Activated CD4-positive, alpha-beta T cell treated with anti-CD3 and anti-CD28 coated beads, Interleukin-2, amount 50 U/mL, for 16 hours (primary cell): ENCODE data around the gene H6PD.

Experiments used
- DNase-seq: peaks from one replicate; pipeline ENCODE4 v3.0.0-alpha.2; 2020

The H6PD gene

GRCh38 chr1:9207086-9207485 is 27.5 kb upstream of the H6PD start:
- peak; percentile 23 for DNase-seq

- no peak for DNase-seq
Measured at GRCh38 chr1:9207715-9208114, 26.9 kb upstream of the H6PD start.

DNA sequence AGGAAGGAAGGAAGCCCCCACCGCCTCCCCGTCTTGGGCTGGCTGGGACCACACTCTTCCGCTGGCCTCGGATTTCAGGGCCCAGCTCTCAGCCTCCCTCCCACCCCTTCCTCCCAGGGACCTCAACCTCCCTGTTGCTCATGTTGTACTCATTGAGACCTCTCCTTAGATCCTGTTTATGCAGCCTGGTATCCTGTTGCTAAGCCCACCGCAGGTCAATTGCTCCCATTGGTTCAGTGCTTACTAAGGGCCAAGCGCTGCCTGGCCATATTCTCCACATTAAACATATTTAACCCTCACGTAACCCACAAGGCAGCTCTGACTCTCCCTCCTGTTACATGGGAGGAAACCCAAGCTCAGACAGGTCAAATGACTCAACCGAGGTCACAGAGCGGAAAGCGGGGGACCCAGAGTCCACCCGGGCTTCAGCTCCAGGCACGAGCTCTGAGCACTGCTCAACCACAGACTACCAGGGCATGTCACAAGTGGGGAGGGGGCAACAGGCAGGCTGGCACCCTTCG is 23.2 kb upstream of the H6PD start:
- DNase-seq = no peak

DNA sequence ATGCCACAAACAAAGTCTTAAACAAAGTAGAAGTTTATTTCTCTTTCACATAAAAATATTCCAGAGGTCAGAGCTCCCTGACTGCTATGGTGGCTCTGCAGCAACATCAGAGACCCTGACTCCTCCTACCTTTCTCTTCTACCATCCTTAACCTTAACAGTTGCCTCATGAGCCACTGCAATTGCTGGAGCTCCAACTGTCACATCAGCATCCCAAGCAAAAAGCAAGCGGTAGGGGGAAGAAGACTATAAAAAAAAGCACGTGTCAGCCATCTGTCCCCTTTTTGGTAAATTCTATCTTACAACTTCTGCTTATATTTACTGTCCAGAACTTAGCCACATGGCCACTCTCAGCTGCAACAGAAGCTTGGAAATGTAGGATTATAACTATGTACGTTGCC is 21.8 kb upstream of the H6PD start:
- no peak for DNase-seq

DNA sequence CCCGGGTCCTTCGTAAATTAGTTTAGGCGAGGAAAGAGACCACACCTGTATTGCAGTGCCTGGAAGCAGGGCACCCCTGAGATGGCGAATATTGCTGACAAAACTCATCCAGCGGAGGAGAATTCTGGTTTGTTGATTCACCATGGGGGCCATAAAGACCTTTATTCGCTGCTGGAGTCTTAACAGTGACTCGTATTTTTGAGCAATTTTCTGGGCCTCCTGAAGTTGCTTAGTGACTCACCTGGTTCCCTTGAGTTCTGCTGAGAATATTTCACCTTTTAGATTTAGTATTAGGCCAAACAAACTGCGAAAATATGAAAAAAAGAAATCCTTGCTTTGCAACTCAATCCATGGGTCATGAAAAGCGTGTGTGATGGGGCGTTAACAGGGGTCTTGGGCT is 20.6 kb upstream of the H6PD start:
- DNase-seq = no peak

GRCh38 chr1:9218917-9219316 is 15.7 kb upstream of the H6PD start:
- DNase-seq = no peak

DNA sequence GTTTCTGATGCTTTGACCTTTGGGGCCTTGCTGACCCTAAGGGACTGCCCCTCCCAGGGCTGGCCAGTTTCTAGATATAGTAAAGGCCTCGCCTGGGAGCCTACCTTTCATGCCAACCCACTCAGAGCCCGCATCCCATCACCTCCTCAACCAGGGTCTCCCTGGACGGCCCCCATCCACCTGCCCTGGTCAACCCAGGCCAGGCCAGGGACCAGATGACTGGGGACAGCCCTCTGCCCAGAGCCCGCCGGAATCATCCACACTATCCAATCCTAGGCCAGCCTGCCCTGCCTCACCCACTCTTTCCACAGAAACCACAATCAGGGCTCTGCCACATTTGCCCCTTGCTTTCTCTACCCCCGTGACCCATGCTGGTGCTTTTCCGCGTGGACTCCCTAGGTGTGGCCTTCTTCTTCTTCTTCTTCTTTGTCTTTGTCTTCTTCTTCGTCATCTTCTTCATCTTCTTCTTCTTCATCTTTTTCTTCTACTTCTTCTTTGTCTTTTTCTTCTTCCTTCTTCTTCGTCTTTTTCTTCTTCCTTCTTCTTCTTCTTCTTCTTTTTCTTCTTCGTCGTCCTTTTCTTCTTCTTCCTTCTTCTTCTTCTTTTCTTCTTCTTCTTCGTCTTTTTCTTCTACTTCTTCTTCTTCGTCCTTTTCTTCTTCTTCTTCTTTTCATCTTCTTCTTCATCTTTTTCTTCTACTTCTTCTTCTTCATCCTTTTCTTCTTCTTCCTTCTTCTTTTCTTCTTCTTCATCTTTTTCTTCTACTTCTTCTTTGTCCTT is 11.5 kb upstream of the H6PD start:
- no peak for DNase-seq

DNA sequence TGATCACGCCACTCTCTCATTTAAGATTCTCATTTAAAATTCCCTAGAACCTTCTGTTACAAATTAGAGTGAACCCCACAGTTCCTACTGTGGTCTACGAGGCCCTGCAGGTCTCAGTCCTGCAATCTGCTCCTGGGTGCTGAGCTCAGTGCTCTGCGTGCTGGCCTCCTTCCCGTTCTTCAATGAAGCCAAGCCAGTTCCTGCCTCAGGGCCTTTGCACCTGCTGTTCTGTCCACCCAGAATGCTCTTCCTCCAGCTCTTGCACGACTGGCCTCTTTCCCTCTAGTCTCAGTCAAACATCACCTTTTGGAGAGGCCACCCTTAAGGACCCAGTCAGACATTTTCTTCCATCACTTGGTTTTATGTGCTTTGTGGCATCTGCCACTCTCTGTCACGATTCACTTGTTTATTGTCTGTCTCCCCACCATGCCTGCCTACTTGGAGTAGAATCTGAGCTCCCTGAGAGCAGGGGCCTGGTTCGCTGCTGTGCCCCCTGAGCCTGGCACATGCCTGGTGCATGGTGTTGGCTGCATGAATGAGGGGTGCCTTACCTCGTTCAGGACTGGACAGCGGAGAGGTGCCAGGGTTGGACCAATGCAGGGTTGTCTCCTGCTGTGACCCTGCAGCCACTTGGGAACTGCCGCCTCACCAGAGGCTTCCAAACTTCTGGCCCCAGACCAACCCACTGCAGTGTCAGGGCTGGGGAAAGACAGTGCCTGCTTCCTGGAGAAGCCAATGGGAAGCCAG is 9.7 kb upstream of the H6PD start:
- DNase-seq = no peak

- no peak for DNase-seq
Measured at GRCh38 chr1:9225411-9225785, 9.2 kb upstream of the H6PD start.

DNA sequence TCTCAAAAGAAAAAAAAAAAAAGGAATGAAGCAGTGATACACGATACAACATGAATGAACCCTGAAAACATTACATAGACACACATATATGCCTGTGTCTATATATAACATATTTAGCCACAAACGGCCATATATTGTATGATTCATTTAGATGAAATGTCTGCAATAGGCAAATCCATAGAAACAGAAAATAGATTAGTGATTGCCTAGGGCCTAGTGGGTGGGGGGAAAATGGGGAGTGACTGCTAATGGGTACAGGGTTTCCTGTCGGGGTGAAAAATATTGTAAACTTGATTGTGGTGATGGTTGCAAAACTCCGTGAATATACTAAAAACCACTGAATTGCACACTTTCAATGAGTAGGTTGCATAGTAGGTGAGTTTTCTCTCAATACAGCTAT is 6.0 kb upstream of the H6PD start:
- DNase-seq = no peak

DNA sequence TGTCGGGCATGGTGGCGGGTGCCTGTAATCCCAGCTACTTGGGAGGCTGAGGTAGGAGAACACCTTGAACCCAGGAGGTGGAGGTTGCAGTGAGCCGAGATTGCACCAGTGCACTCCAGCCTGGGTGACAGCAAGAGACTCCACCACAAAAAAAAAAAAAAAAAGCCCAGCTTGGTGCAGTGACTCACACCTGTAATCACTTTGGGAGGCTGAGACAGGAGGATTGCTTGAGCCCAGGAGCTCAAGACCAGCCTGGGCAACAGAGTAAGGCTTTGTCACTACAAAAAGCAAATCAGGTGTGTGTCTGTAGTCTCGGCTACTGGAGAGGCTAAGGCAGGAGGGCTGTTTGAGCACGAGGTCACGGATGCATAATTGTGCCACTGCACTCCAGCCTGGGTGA is 5.0 kb upstream of the H6PD start:
- DNase-seq = no peak

DNA sequence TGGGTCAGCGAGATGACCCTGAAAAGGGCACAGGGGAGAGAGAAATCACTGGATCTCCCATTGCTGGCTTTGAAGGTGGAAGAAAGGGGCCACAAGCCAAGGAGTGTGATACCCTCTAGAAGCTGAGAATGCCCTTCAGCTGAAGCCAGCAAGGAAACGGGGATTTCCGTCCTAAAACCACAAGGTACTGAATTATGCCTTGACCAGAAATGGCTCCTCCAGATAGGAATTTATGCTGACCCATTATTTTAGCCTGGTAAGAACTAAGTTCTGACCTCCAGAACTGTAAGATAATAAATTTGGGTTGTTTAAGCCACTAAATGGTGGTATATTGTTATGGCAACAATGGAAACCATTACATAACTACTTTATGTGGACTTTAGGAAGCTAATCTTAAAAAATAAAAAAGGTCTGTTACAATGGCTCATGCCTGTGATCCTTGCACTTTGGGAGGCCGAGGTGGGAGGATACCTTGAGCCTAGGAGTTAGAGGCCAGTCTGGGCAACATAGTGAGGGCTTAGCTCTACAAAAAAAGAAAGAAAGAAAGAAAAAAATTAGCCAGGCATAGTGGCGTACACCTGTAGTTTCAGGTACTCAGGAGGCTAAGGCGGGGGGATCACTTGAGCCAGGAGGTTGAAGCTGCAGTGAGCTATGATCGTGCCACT is 3.6 kb upstream of the H6PD start:
- DNase-seq = no peak

DNA sequence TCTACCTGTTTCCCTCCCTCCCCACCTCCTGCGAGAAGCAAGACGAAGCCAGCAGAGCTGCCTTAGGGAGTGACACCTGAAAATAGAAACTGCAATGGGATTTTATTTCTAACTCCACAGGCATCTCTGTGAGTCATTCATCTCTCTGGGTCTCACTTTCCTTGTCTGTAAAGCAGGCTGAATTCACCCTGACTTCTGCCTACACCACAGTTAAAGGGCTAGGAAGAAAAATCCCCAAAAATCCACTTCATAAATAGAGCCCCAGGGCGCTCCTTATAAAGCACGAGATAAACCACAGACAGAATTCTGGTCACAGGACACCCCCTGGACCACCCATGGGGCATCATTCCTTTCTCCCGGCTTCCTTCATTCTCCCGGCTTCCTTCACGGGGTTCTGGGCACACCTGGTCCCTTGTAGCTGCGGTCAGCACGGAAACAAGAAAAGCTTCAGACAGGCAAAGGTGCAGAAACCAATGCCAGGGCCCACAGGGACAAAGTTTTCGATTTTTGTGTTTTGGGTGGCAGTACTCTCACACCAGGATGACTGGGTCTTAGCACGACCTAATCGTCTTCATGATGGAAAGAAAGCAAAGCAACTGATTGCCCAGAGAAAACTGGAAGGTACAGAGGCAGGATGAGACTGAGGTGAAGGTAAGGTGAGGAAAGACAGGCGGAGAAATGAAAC is 2.8 kb upstream of the H6PD start:
- no peak for DNase-seq

GRCh38 chr1:9233241-9233941 is 1.2 kb upstream of the H6PD start:
- no peak for DNase-seq

DNA sequence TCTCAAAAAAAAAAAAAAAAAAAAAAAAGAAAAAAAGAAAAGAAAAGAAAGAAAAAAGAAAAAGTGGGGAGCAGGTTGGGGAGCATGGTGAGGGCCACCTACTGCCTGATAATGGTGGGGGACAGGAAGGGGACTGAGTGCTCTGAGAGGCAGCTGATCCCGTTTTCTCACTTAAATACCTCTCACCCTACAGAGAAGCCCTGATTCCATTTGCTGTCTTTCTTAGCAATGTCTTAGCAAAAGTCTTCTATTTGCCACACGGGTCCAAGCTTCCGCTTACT is 692 bp upstream of the H6PD start:
- no peak for DNase-seq

GRCh38 chr1:9235096-9235459 is 504 bp downstream of the H6PD start:
- peak; percentile 8 for DNase-seq

- DNase-seq = no peak
Measured at GRCh38 chr1:9235560-9235959, 986 bp downstream of the H6PD start.

DNA sequence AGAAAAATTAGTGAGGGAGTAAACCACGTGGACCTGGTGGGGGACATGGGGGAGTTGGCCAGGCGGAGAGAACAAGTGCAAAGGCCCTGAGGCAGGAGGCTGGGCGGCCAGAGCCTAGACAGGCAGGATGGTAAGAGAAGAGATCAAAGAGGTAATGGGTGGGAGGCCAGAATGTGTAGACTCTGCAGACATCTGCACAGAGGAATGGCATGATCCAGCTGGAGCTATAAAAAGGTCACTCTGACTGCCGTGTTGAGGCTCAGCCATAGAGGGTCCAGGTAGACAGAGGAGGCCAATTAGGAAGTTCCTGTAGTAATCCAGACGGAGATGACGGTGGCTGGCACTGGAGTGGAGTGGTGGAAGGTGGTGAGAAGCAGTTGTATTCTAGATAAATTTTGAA is 3.6 kb downstream of the H6PD start:
- DNase-seq = no peak

- no peak for DNase-seq
Measured at GRCh38 chr1:9238550-9238949, 4.0 kb downstream of the H6PD start.

- DNase-seq = peak; percentile 78
Measured at GRCh38 chr1:9239622-9240401, 5.2 kb downstream of the H6PD start.

DNA sequence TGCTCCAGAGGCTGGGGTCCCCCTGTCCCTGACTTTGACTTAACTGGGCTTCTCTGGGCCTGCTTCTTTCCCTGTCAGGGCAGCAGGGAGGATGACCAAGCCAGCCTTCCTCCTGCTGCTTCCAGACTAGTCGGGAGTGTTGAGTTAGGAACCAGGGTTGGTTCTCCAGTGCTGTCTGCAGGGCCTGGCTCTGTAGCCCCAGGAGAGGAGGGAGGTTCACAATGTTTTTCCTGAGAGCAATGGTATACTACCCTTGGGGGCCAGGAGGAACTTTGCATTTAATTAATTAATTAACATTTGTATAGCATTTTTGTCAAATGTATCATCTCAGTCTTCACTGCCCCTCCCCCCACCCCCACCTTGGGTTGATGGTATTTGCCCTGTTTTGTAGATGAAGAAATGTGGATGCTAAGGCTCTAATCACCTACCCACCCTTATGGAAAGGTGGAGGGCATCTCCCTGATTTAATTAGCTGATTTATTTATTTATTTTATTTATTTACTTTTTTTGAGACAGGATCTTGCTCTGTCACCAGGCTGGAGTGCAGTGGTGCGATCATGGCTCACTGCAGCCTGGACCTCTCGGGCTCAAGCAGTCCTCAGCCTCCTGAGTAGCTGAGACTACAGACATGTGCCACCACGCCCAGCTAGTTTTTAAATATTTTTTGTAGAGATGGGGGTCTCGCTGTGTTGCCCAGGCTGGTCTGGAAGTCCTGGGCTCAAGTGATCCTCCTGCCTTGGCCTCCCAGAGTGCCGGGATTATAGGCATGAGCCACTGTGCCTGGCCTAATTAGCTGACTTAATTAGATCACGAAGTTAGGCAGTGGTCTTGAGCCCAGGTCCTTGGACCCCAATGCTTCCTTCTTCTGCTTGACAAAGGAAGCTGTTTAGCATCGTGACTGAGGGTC is 6.6 kb downstream of the H6PD start:
- DNase-seq = no peak
